Suprapubic skin (tissue), 4 donors: ENCODE data around the gene MCC.

ENCODE experiments used
- CTCF ChIP-seq, 2 donors: fragments of 200-600 bp in 1 of 2; fragments of 450-650 bp in 1 of 2; sonication (generic) in 1 of 2; IDR thresholded peaks; one replicate each; pipeline ENCODE4 v1.5.1; 2016 to 2019; ENCODE audit warnings: antibody characterized with exemption in 2 of 2, mild to moderate bottlenecking in 1 of 2, moderate library complexity in 1 of 2
- POLR2A ChIP-seq, 2 donors: fragments of 450-650 bp; IDR thresholded peaks; one replicate each; pipeline ENCODE4 v1.6.1; 2017; ENCODE audit warnings: antibody characterized with exemption in 2 of 2, mild to moderate bottlenecking in 2 of 2, moderate library complexity in 2 of 2
- POLR2AphosphoS5 ChIP-seq, 3 donors: sonication (generic); formaldehyde crosslinking; IDR thresholded peaks; one replicate each; pipeline ENCODE4 v1.6.1; 2017; ENCODE audit warnings: antibody characterized with exemption in 3 of 3

GRCh38 chr5:113357696-113358476 lies 130.4 kb downstream of the MCC start:
- no peak for TF ChIP-seq CTCF (IDR thresholded peaks at IDR 0.05)
- TF ChIP-seq POLR2A (IDR thresholded peaks at IDR 0.05), result no peak
- TF ChIP-seq POLR2AphosphoS5 (IDR thresholded peaks at IDR 0.05), result no peak
